HCT116 (cell line): ENCODE measurements around the gene CLIC4. TPM values are rescaled to one million over a fixed set of nuclear protein-coding genes. Genes with fewer than 3 reads are reported as not detected.

Experiments used
- ATAC-seq: fragments of 200-7000 bp; cut with Tn5 transposase; 2 replicates; pipeline ENCODE4 v1.9.1; 2020; ENCODE audit warnings: mild to moderate bottlenecking, moderate library complexity
- BruUV-seq: library from RNA; stranded (reverse); fragments of 400-500 nt; replicated peaks from 2 replicates; lab custom pipeline; 2021; lab: Mats Ljungman, UMichigan
- CTCF ChIA-PET: fragments of 300-600 bp; sonication (Branson Sonifier 250); formaldehyde crosslinking; loops from one replicate; lab custom pipeline; 2021; ENCODE audit warnings: antibody characterized with exemption; lab: Charles Lee
- POLR2A ChIA-PET: fragments of 300-600, 350-600 bp; sonication (Branson Sonifier 250); formaldehyde crosslinking; loops from one replicate; lab custom pipeline; 2021; ENCODE audit warnings: antibody characterized with exemption; lab: Charles Lee
- RAD21 ChIA-PET, 2 experiments: fragments of 300-600 bp; sonication (Branson Sonifier 250); formaldehyde crosslinking; loops; one replicate each; lab custom pipeline; 2023; ENCODE audit warnings: low total read pairs in 2 of 2; ENCODE audit not compliant: uncharacterized antibody in 2 of 2, unreplicated experiment in 2 of 2, low non-redundant PET in 1 of 2; lab: Charles Lee
- DNase-seq: peaks from one replicate; pipeline ENCODE4 v3.0.0-alpha.2; 2010; ENCODE audit warnings: low read depth, low spot score
- H2AFZ ChIP-seq: fragments of 200-600 bp; shearing (Covaris generic), sonication (generic); 2 replicates; pipeline ENCODE4 v1.6.1; 2017; ENCODE audit warnings: low read depth, mixed run types, mixed read lengths, antibody characterized with exemption, low read length; ENCODE audit not compliant: poor library complexity, severe bottlenecking
- H3K27ac ChIP-seq: 2 replicates; pipeline ENCODE4 v1.5.1; 2012; ENCODE audit warnings: low read depth, low read length
- H3K27me3 ChIP-seq: fragments of 200-600 bp; sonication (generic); 2 replicates; pipeline ENCODE4 v1.6.1; 2016; ENCODE audit warnings: mixed run types, low read length, mixed read lengths; ENCODE audit not compliant: insufficient read depth
- H3K36me3 ChIP-seq, 2 experiments: fragments of 200-500 bp in 1 of 2; fragments of 200-600 bp in 1 of 2; sonication (Bioruptor generic) in 1 of 2; sonication (generic) in 1 of 2; 2 replicates each; pipeline versions ENCODE4 v1.5.1 to v1.6.1; 2014 to 2016; ENCODE audit warnings: low read length in 2 of 2, inconsistent platforms in 1 of 2, mixed read lengths in 1 of 2, mixed run types in 1 of 2; ENCODE audit not compliant: insufficient read depth in 2 of 2, control insufficient read depth in 1 of 2
- H3K4me1 ChIP-seq, 2 experiments: fragments of 200-600 bp in 1 of 2; sonication (generic) in 1 of 2; 2 replicates each; pipeline versions ENCODE4 v1.5.1 to v1.6.1; 2012 to 2017; ENCODE audit warnings: low read length in 2 of 2, inconsistent platforms in 1 of 2, mild to moderate bottlenecking in 1 of 2, mixed read lengths in 1 of 2, mixed run types in 1 of 2, moderate library complexity in 1 of 2; ENCODE audit not compliant: insufficient read depth in 2 of 2, control insufficient read depth in 1 of 2
- H3K4me2 ChIP-seq: fragments of 200-600 bp; sonication (generic); 2 replicates; pipeline ENCODE4 v1.6.1; 2017; ENCODE audit warnings: mixed run types, low read length, mixed read lengths
- H3K4me3 ChIP-seq, 2 experiments: fragments of 200-600 bp in 1 of 2; sonication (generic) in 1 of 2; replicated peaks in 1 of 2; 2 replicates each; pipeline ENCODE4 v1.5.1; 2011 to 2016; ENCODE audit warnings: low read length in 2 of 2, control low read depth in 1 of 2, low read depth in 1 of 2, mild to moderate bottlenecking in 1 of 2, mixed read lengths in 1 of 2, mixed run types in 1 of 2
- H3K79me2 ChIP-seq: fragments of 200-600 bp; sonication (generic); 2 replicates; pipeline ENCODE4 v1.6.1; 2017; ENCODE audit warnings: mild to moderate bottlenecking, mixed run types, low read length, moderate library complexity, mixed read lengths; ENCODE audit not compliant: insufficient read depth
- H3K9ac ChIP-seq: fragments of 200-600 bp; sonication (generic); 2 replicates; pipeline ENCODE4 v1.6.1; 2016; ENCODE audit warnings: low read length, mixed read lengths
- H3K9me2 ChIP-seq: fragments of 200-600 bp; sonication (generic), shearing (Covaris generic); 2 replicates; pipeline ENCODE4 v1.6.1; 2017; ENCODE audit warnings: mixed run types, mild to moderate bottlenecking, moderate library complexity; ENCODE audit not compliant: insufficient read depth
- H3K9me3 ChIP-seq, 2 experiments: fragments of 200-500 bp in 1 of 2; fragments of 200-600 bp in 1 of 2; sonication (Bioruptor generic) in 1 of 2; sonication (generic) in 1 of 2; 2 replicates each; pipeline ENCODE4 v1.6.1; 2014 to 2017; ENCODE audit warnings: low read length in 2 of 2, mixed read lengths in 2 of 2, inconsistent platforms in 1 of 2, low read depth in 1 of 2, mild to moderate bottlenecking in 1 of 2, mixed run types in 1 of 2, moderate library complexity in 1 of 2; ENCODE audit not compliant: control insufficient read depth in 1 of 2, insufficient read depth in 1 of 2
- H4K20me1 ChIP-seq: fragments of 200-600 bp; sonication (generic), shearing (Covaris generic); 2 replicates; pipeline ENCODE4 v1.6.1; 2017; ENCODE audit warnings: mixed run types, mild to moderate bottlenecking, moderate library complexity; ENCODE audit not compliant: insufficient read depth
- CBX3 ChIP-seq: IDR thresholded peaks from 2 replicates; pipeline ENCODE4 v1.6.1; 2012; ENCODE audit warnings: low read depth
- CEBPB ChIP-seq: IDR thresholded peaks from 2 replicates; pipeline ENCODE4 v1.6.1; 2012; ENCODE audit warnings: low read depth
- EZH2 ChIP-seq: fragments of 200-600 bp; sonication (generic); IDR thresholded peaks from 2 replicates; pipeline ENCODE4 v1.6.1; 2017; ENCODE audit warnings: antibody characterized with exemption, mixed run types
- EZH2phosphoT487 ChIP-seq: fragments of 200-600 bp; IDR thresholded peaks from 2 replicates; pipeline ENCODE4 v1.6.1; 2018; ENCODE audit warnings: antibody characterized with exemption, borderline replicate concordance
- FOSL1 ChIP-seq: IDR thresholded peaks from 2 replicates; pipeline ENCODE4 v1.6.1; 2012; ENCODE audit warnings: low read depth
- JUND ChIP-seq: IDR thresholded peaks from 2 replicates; pipeline ENCODE4 v1.6.1; 2012
- MAX ChIP-seq: IDR thresholded peaks from 2 replicates; pipeline ENCODE4 v1.6.1; 2012
- POLR2A ChIP-seq: IDR thresholded peaks from 2 replicates; pipeline ENCODE4 v1.7.0; 2011; ENCODE audit warnings: borderline replicate concordance; ENCODE audit not compliant: insufficient read depth, insufficient read length; ENCODE audit errors: extremely low read depth
- POLR2AphosphoS5 ChIP-seq: IDR thresholded peaks from 2 replicates; pipeline ENCODE4 v1.6.1; 2011; ENCODE audit warnings: mild to moderate bottlenecking, low read depth, low read length, moderate library complexity
- RAD21 ChIP-seq: IDR thresholded peaks from 2 replicates; pipeline ENCODE4 v1.6.1; 2012; ENCODE audit warnings: low read depth, mild to moderate bottlenecking
- SIN3A ChIP-seq: IDR thresholded peaks from 2 replicates; pipeline ENCODE4 v1.6.1; 2012; ENCODE audit warnings: low read depth
- SP1 ChIP-seq: IDR thresholded peaks from 2 replicates; pipeline ENCODE4 v1.6.1; 2012; ENCODE audit warnings: low read depth
- SRF ChIP-seq: IDR thresholded peaks from 2 replicates; pipeline ENCODE4 v1.6.1; 2012; ENCODE audit warnings: low read depth
- TCF7L2 ChIP-seq: IDR thresholded peaks from 2 replicates; pipeline ENCODE4 v1.7.0; 2011; ENCODE audit warnings: borderline replicate concordance, inconsistent platforms; ENCODE audit not compliant: insufficient read depth, insufficient read length; ENCODE audit errors: extremely low read depth
- ZFX ChIP-seq: fragments of 450-650 bp; IDR thresholded peaks from 2 replicates; pipeline ENCODE4 v1.6.1; 2017
- ZNF274 ChIP-seq: fragments of 200-500 bp; sonication (Bioruptor generic); IDR thresholded peaks from 2 replicates; pipeline ENCODE4 v1.6.1; 2014; ENCODE audit warnings: mild to moderate bottlenecking, low read depth, low read length, inconsistent platforms
- intact Hi-C: fragments of 100-400 bp; cut with micrococcal nuclease; formaldehyde crosslinking; loops from 2 replicates; pipeline ENCODE4 v1.10.0; 2022
- total RNA-seq: library from RNA; stranded (reverse); gene quantifications from one replicate; pipeline ENCODE4 v1.2.1, GENCODE V29; 2021; ENCODE audit not compliant: unreplicated experiment
- TF ChIP-seq, protein P1 (sequence below): IDR thresholded peaks from 2 replicates; pipeline ENCODE4 v1.6.1; 2012
- TF ChIP-seq, protein P2 (sequence below), 3 experiments: fragments of 200-600 bp in 1 of 3; sonication (generic) in 1 of 3; IDR thresholded peaks in 2 of 3; conservative IDR thresholded peaks in 1 of 3; 2 replicates each; pipeline ENCODE4 v1.5.1; 2012 to 2017; ENCODE audit warnings: low read depth in 2 of 3, low read length in 2 of 3, antibody characterized with exemption in 1 of 3, borderline replicate concordance in 1 of 3, control low read depth in 1 of 3, mild to moderate bottlenecking in 1 of 3, mixed read lengths in 1 of 3, mixed run types in 1 of 3, moderate library complexity in 1 of 3; ENCODE audit not compliant: insufficient read depth in 1 of 3
- TF ChIP-seq, protein P3 (sequence below): IDR thresholded peaks from 2 replicates; pipeline ENCODE4 v1.6.1; 2011; ENCODE audit warnings: mild to moderate bottlenecking, low read length, moderate library complexity; ENCODE audit not compliant: insufficient replicate concordance; ENCODE audit errors: extremely low read depth

CLIC4 gene
- total RNA-seq, 1 experiment from 2014 or later = 77.2 TPM

DNA sequence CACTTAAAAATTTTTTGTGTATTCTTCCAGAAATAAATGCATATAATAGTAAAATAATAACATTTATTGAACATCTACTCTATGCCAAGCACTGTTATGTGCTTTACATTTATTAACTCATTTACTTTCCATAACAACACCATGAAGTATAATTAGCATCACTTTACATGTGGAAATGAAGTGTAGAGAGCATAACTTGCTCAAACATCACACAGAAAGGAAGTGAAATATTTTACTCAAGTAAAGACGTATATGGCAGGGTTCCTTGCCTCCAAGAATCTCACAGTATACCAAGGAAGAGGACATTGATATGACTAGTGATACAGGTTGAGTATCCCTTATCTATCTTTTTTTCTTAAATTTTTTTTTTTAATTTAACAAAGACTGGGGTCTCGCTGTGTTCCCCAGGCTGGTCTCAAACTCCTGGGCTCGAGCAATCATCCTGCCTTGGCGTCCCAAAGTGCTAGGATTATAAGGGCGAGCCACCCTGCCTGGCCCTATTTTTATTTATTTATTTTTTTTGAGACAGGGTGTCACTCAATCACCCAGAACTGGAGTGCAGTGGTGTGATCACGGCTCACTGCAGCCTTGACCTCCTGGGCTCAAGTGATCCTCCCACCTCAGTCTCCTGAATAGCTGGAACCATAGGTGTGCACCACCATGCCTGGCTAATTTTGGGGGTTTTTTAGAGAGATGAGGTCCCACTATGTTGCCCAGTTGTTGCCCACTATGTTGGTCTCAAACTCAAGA, 7.7 kb upstream of the CLIC4 start:
- Histone ChIP-seq H3K9ac (no peak overlapping the region), H3K4me3 (no peak overlapping the region), H2AFZ (no peak overlapping the region), H3K9me2 (no peaks in the 10 kb centered on the region), H3K9me3 (no peaks in the 10 kb centered on the region), H3K27me3 (no peaks in the 10 kb centered on the region), H3K27ac (no peak overlapping the region), H3K36me3 (no peaks in the 10 kb centered on the region), H3K4me1 (peaks cover 5 to 19% of the 10 kb centered on the region in 2 experiments), H3K79me2 (no peaks in the 10 kb centered on the region), H3K4me2 (no peak overlapping the region), H4K20me1 (no peaks in the 10 kb centered on the region)
- intact Hi-C loops = no loop called here
- ATAC-seq (no peak), DNase-seq (no peak)
- POLR2A ChIA-PET = no interaction called here
- no TSS peak for BruUV-seq
- TF ChIP-seq EZH2 = no peak
- TF ChIP-seq TCF7L2 = no peak
- no peak for TF ChIP-seq POLR2A
- TF ChIP-seq CEBPB = no peak
- no peak for TF ChIP-seq CBX3
- no peak for TF ChIP-seq POLR2AphosphoS5
- no peak for TF ChIP-seq FOSL1
- no peak for TF ChIP-seq RAD21
- TF ChIP-seq, protein P1, sequence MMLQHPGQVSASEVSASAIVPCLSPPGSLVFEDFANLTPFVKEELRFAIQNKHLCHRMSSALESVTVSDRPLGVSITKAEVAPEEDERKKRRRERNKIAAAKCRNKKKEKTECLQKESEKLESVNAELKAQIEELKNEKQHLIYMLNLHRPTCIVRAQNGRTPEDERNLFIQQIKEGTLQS = no peak
- no peak for TF ChIP-seq MAX
- no peak for TF ChIP-seq EZH2phosphoT487
- no peak for TF ChIP-seq SIN3A
- TF ChIP-seq SRF = no peak
- TF ChIP-seq, protein P2, sequence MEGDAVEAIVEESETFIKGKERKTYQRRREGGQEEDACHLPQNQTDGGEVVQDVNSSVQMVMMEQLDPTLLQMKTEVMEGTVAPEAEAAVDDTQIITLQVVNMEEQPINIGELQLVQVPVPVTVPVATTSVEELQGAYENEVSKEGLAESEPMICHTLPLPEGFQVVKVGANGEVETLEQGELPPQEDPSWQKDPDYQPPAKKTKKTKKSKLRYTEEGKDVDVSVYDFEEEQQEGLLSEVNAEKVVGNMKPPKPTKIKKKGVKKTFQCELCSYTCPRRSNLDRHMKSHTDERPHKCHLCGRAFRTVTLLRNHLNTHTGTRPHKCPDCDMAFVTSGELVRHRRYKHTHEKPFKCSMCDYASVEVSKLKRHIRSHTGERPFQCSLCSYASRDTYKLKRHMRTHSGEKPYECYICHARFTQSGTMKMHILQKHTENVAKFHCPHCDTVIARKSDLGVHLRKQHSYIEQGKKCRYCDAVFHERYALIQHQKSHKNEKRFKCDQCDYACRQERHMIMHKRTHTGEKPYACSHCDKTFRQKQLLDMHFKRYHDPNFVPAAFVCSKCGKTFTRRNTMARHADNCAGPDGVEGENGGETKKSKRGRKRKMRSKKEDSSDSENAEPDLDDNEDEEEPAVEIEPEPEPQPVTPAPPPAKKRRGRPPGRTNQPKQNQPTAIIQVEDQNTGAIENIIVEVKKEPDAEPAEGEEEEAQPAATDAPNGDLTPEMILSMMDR (IDR thresholded peaks at IDR 0.05 in 2 of 3, conservative IDR thresholded peaks at IDR 0.05 in 1 of 3; ENCODE audit: borderline replicate concordance in 1 of 3, insufficient read depth in 1 of 3, low read depth in 2 of 3, low read length in 2 of 3) = no peak
- TF ChIP-seq ZFX = no peak
- no peak for TF ChIP-seq ZNF274
- no peak for TF ChIP-seq SP1
- no peak for TF ChIP-seq JUND
- TF ChIP-seq, protein P3, sequence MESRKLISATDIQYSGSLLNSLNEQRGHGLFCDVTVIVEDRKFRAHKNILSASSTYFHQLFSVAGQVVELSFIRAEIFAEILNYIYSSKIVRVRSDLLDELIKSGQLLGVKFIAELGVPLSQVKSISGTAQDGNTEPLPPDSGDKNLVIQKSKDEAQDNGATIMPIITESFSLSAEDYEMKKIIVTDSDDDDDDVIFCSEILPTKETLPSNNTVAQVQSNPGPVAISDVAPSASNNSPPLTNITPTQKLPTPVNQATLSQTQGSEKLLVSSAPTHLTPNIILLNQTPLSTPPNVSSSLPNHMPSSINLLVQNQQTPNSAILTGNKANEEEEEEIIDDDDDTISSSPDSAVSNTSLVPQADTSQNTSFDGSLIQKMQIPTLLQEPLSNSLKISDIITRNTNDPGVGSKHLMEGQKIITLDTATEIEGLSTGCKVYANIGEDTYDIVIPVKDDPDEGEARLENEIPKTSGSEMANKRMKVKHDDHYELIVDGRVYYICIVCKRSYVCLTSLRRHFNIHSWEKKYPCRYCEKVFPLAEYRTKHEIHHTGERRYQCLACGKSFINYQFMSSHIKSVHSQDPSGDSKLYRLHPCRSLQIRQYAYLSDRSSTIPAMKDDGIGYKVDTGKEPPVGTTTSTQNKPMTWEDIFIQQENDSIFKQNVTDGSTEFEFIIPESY = no peak
- CTCF ChIA-PET = no interaction called here
- RAD21 ChIA-PET = no interaction called here
